GM18507 (cell line): Measurements from ENCODE around the gene SLX9.

Source experiments
- DNase-seq: peaks from one replicate; pipeline ENCODE4 v3.0.0; 2011; ENCODE audit warnings: low read depth; ENCODE audit not compliant: insufficient read length; ENCODE audit errors: extremely low spot score
- FAIRE-seq: peaks from 2 replicates; lab custom pipeline; 2011; peaks lifted over from hg19 to GRCh38; lab: Jason Lieb, UNC

The SLX9 gene

DNA sequence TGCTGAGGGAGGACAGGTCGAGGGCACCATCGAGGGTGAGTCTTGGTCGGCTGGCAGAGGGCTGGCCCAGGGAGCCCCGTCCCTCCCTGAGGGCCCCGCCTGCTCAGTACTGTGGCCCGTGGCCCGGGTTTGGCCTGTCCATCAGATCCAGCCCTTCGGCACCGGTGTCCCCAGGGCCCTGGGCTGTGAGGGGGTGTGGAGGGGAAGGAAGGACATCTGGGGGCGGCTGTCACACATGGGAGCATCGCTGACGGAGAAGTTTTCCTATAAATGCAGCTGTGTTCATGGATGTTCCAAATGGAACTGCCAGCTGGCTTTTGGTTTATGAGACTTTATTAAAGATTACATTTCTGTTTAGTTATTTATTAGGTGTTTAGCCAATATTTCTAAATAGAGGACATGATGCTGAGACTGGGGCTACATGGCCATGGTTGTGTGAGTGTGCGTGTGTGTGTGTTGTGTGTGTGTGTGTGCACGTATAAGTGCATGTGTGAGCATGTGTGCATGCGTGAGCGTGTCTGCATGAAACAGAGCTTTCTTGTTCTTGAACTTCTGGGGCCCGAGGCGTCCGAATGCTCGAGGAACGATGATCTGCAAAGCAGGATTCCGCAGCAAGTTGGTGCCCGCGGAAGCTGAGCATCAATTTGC, 54.3 kb downstream of the SLX9 start:
- no peak for FAIRE-seq
- no peak for DNase-seq

DNA sequence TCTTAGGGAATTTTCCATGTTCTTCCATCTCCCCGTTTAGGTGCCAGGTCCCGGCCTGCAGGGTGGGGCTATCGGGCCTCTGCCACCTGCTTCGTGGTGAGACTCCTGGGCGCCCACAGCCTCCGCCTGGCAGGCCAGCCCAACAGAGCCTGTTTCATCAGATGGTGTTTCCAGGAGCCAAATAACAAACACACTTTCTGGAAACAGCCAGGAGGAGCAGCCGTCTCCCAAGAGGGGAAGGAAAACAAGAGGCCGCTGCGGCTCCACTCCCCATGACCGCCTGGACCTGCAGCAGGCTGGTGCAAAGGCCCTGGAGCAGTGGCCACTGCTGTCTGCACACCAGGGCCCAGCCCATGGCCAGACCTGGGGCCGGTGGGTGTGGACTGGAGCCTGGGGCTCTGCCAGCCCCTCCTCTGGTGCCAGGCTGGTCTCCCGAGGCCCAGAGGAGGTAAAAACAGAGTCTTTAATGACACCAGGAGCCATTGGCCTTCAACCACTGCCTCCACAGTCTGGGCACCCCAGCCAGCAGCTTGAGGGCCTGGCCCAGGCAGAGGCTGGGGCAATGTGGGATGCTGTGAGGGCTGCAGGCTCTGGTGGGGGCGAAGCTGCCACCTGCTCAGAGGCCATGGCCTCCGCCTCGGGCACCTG, 55.0 kb downstream of the SLX9 start:
- no peak for DNase-seq

DNA sequence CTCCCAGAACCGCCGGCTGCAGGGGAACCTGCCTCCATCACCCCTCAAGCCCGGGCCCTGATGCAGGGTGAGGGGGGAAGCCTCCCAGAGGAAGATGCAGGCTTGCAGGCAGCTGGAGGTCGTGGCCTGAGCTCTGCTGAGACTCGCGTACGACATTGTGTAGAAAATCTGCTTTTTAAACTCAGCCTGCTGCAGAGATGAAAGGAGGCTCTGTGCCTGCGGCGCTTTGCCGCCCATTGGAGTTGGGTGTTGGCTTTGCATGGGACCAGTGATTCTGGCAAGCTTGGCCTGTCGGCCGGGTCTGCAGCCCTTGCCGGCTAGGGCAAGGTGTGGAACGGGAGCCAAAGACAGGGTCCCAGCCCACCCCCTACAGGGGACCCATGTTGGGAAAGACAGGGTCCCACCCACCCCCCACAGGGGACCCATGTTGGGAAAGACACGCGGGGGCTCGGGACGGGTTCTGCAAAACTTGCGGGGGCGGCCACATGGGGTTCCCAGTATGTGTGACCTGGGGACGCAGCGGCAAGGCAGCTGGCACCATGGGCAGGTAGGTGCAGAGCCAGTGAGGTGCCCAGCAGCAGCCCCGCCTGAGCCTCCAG, 55.6 kb downstream of the SLX9 start:
- FAIRE-seq (no peak), DNase-seq (no peak)

More for the DNA sequence above, 55.0 kb downstream of the SLX9 start:
- no peak for FAIRE-seq

DNA sequence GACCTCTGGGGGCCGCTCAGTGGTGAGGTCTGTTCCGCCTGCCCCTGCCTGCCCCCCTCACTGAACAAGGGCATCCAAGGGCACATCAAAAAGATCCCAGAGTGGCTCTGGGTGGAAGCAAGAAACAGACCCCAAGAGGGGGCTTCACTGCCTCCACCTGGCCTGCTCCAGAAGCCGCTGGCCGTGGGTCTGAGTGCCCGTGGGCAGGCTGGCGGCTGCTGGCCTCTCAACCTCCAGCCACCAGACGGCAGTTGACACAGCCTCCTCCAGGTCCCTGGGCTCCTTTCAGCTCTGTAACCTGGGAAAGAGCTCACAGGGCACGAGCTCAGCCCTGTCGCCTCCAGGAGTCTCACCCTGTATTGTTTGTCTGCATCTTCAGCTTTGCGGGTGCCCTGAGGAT, 56.3 kb downstream of the SLX9 start:
- DNase-seq, result no peak
- FAIRE-seq, result no peak

DNA sequence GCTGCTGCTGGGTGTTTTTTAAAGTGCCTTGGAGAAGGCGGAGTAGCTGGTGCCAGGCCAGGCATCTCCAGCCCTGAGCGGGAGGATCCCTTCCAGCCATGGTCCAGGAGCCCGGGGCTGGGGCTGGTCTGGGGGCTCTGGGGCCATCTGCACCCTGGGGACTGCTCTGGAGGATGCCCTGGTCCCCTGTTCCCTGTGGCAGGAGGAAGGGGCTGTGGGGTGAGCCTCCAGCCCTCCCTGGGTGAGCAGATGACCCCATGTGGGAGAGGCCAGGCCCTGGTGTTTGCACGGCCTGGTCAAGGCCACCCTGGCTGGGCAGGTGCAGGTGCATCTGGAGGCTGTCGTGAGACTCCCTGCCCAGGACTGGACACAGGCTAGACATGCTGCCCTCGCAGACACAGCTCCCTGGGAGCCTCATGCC, 56.7 kb downstream of the SLX9 start:
- FAIRE-seq, result no peak
- DNase-seq, result no peak

DNA sequence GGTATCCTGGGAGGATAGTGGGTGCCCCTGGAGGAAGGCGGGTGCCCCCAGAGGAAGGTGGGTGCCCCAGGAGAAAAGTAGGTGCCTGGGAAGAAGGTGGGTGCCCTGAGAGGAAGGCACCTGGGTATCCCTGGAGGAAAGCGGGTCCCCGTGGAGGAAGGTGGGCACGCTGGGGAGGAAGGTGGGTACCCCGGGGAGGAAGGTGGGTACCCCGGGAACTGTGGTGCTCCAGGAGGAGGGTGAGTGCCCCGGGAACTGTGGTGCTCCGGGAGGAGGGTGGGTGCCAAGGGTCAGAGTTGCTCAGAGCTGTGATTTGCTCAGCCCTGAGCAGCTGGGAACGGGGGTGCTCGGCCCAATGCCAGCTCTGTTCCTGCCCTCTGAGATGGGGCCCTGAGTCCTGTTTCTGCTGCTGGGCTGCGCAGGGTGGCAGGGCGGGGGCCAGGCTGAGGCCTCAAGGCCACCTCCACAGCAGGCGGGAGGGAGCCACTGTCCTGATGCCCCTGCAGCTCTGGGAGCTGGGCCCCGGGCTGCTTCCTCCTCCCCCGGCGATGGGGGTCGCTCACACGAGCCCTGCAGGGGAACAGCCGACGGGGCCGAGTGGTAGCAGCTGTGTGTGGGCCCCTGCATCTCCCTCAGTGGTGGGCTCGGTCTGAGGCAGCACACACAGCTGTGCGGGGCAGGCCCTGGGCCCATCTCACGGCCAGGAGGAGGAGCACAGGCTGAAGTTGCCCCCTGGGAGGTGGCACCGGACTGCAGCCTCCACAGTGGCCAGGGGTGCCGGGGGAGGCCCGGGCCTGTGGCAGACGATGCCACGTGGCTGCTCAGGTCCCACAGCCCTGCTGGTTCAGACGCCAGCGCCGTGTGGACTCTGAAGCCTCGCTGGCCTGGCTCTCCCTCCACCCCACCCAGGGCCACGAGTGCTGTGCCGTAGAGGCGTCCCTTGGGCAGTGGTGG, 57.4 kb downstream of the SLX9 start:
- DNase-seq, result no peak
- no peak for FAIRE-seq

DNA sequence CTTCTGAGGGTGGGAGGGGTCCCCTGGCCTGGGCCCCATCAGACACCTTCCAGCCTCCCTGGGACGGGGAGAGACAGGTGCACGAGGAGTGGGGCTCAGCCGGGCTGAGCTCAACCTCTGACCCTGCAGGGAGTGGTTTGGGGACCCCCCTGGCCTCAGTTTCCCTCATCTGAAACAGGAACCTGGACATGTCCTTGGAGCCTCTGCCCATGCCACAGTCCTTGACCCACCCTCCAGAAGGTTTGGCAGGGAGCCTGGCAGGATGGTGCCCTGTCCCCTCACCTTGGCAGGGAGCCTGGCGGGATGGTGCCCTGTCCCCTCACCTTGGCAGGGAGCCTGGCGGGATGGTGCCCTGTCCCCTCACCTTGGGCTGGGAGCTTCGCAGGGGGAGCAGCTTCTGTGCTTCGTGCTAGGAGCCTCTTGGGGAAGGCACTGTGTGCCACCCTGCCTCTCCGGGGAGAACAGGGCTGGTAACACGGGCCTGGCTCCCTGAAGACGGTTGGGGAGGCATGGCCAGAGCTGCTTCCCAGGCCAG, 58.3 kb downstream of the SLX9 start:
- DNase-seq (no peak), FAIRE-seq (no peak)

DNA sequence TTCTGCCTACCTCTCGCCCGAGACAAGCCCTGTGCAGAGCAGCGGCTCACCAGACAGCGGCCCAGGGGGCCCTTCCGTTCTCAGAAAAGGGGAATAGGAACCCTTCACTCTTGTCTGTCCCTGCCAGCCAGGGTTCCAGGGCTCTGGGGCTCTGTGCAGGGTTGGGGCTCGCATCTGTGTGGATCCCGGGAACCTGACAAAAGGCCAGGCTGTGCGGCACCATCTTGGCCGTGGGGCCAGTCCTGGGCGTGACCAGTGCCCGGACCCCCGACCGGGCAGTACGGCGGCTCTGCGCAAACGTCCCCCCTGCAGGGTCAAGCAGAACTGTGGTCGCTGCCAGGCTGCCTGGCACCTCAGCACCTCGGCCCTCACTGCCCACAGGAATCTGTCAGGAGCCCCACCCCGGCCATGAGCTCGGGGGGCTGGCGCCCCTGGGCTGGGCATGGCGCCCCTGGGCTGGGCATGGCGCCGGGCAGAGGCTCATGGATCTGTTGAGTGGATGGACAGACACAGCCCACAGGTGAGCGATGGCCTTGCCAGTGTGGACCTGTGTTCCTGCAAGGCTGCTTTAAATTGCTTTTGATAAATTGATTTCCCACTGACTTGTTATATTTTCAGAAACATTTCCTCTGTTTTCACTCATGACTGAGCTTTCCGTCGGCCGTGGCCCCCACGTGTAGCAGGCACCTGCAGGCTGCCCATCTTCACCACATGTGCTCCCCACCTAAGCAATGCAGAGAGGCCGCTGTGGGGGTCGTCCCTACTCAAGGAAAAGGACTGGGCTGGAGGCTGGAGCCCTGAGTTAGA, 59.0 kb downstream of the SLX9 start:
- FAIRE-seq, result no peak
- DNase-seq, result no peak

DNA sequence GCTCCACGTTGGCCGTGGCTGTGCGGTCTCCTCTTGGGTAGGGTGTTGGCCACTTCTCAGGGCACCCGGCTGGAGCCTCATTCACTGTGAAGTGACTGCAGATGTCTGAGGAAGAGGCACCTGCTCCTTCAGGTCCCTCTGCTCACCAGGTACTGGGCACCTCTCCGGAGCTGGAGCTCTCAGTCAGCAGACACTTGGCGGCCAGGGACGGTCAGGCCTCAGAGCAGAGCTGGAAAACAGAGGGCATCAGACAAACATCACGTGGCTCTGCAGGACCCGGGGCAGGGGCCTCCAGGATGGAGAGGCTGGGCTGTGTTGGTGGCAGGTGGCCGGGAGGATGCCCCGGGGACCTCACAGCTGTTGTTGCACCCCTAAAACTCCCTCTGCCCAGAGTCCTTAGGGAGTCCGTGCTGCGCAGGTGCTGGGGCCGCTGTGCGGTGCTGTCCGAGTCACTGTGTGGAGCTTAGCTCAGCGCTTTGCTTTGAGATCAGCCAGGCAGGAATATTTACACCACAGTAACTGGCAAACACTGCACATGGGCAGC, 59.7 kb downstream of the SLX9 start:
- no peak for DNase-seq
- FAIRE-seq, result no peak

DNA sequence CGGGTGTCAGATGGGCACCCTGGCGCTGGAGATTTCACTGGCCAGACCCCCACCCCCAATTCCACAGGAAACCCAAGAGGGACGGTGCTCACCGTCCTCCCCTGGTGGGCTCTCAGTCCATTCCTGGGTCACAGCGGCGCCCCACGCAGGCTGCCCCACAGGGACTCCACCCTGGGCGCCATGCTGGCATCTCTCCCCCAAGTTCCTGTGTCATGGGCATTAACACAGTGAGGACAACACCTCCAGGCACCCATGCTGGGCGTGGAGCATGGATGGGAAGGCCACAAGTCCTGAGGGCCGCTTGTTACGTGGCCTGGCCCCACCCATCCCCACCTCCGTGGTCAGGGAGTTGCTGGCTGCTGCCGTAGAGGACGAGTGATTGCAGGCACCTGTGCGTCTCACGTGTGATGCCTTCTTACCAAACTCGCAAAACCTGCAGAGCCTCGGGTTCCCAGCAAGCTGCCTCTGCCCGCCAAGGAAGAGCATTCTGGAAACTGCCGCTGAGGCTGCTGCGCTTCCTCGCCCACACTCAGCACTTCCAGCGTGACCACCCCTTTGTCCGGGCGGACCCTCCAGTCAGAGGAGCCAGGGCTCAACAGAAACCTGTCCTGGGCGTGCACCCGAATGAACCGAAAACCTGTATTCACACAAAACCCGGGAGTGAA, 60.3 kb downstream of the SLX9 start:
- FAIRE-seq (no peak), DNase-seq (no peak)

DNA sequence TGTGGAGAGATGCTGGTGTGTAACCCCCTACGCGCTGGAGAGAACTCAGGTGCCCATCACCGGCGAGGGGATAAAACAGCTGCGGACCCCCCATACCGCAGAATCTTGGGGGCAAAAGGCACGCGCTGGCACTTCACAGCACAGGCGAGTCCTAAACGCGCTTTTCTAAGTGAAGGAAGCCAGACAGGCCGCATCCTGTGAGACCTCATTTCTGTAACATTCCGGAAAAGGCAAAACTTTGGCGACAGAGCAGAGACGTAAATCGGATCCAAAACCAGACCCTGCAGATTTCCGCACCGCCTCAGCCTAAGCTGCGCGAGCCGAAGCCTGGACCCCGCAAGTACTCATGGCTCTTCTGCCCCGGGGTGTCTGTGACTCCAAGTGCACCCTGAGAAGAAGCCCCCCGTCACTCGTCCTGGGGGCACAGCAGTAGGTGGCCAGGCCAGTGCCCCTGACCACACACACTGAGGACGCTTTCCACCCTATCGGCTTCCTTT, 60.9 kb downstream of the SLX9 start:
- no peak for FAIRE-seq
- no peak for DNase-seq

DNA sequence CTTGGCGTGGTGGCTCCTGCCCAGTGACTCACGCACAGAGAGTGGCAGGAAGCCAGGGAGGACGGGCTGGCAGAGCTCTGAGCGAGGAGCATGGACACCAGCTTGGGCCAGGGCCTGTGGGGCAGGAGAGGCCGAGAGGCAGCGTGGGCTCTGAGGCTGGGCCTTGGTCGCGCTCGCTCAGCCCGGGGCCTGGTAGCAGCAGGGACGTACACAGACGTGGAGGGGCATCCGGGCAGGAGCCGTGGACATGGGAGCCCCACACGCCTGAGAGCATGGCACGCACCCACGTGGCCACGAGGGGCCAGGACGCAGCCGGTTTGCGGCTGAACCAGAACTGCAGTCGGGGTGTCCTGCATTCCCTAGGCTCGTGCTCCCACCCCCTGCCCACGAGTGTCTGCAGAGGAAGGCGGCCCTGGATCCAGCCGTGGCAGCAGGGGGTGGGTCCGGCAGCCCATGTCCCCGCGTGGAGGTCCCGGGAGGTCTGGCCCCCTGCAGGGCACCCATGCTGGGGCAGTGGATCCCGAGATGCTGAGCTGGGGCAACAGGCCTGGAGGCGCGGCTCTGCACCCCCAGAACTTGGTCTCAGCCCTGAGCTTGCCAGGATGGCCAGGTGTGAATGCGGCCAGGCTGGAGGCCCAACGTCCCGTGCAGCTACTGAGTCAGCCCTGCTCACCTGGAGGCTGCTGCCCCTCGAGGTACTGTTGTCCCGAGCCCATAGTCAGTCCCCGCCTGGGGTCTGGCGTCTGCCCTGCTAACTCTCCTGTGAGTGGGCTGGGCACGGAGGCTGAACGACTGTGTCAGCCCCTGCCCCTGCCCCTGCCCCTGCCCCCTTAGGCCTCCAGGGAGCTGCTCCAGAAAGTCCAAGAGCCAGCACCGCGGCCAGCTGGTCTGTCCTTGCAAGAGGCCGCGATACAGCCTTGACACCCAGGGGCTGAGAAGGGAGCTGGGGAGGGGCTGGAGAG, 61.6 kb downstream of the SLX9 start:
- FAIRE-seq (no peak), DNase-seq (no peak)

DNA sequence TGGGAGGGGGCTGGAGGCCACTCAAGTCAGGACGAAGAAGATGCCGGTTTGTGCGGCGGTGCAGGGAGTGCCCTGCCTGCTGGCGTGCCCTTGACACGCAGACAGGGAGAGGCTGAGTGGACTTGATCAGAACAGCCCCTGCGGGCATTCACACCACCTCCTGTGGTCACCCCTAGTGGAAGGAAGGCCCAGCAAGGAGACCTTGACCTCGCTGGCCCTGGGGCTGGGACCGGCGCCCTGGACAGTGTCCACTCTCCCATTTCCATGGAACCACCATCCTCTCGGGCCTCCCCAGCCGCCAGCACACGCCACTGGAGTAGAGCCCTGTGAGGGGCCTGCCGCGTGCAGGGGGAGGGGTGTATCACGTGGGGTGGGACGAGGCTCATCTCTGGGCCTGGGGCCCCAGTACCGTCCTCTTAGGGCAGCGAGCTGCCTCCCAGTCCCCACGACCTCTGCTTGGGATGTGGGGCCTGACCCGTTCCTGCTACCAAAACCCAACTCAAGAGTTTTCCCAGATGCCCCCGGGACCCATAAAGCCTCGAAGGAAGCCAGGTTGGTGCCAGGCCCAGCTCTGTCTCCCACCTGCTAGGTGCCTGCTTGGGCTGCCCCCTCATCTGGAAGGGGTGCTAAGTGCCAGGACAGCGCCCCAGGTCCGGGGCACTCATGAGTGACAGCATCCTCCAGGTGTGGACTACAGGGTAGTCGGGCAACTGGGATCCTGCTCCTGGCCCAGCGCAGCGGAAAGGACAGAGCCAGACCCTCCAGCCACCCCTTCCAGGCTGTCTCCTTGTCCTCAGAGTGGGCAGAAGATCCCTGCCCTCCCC, 62.8 kb downstream of the SLX9 start:
- no peak for DNase-seq
- no peak for FAIRE-seq

DNA sequence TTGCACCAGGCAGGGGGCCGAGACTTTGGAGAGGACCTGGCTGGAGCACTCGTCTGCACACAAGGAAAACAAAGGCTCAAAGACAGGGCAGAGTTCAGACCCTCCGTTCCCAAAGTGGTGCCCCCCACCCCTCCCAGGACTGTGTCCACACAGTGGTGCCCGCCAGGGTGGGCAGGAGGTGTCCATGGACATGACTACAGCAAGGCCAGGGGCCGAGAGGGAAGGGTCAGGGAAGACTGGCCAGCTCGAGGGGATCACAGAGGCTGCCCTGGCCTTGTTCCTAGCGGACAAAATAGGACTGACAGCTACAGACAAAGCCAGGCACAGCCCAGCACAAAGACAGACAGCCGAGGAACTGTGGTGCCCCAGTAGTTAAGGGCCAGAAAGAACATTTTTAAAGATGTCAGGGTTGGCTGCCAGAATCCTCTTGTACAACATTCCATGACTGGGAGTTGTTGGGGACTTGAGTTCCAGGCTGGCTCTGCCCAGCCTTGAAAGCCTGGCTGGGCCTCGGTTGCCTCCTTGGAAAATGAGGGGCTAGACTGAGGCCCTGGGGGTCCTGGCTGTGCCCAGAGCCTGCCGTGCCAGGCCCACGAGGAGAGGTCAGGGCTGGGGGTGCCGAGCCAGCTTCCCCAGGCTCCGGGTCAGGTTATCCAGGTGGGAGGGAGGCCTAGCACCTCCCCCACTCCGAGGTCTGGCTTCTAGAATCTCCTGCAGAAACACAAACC, 63.7 kb downstream of the SLX9 start:
- FAIRE-seq (no peak), DNase-seq (no peak)

DNA sequence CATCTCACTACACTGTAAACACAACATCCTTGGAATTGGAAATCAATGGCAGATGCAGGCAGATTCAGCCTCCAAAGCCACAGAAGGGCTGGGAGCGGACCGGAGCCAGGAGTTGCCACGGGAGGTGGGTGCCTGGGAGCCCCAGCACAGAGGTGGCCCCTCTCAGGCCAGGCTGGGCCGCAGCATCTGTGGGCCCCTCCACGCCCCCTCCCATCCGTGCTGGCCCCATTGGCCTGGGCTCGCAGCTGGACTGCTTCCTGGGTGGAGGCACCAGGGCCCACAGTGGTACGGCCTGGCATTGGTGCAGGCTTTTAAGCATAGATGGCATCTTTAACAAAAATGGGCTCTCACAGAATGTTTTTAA, 64.2 kb downstream of the SLX9 start:
- FAIRE-seq, result no peak
- no peak for DNase-seq
